HepG2 (cell line): ENCODE measurements around the gene STAT6.

Source experiments
- KLF16 ChIP-seq, 2 experiments: sonication (generic) in 1 of 2; formaldehyde crosslinking in 1 of 2; IDR thresholded peaks; 2 replicates each; pipeline versions ENCODE4 v1.6.1 to v1.8.0; 2016 to 2023; ENCODE audit warnings: missing genetic modification reagents in 2 of 2, missing compliant biosample characterization in 1 of 2
- POLR2AphosphoS5 ChIP-seq: IDR thresholded peaks from 2 replicates; pipeline ENCODE4 v1.6.1; 2012; ENCODE audit warnings: low read depth, low read length
- TEAD2 ChIP-seq: sonication (generic); formaldehyde crosslinking; IDR thresholded peaks from 2 replicates; pipeline ENCODE4 v1.9.0; 2021; ENCODE audit warnings: missing genetic modification reagents
- ZNF660 ChIP-seq: sonication (generic); formaldehyde crosslinking; IDR thresholded peaks from 2 replicates; pipeline ENCODE4 v1.5.1; 2020; ENCODE audit warnings: mild to moderate bottlenecking, low read depth, missing genetic modification reagents, borderline replicate concordance
- TF ChIP-seq, protein P1 (sequence below): fragments of 450-650 bp; IDR thresholded peaks from 2 replicates; pipeline ENCODE4 v1.6.1; 2016

DNA sequence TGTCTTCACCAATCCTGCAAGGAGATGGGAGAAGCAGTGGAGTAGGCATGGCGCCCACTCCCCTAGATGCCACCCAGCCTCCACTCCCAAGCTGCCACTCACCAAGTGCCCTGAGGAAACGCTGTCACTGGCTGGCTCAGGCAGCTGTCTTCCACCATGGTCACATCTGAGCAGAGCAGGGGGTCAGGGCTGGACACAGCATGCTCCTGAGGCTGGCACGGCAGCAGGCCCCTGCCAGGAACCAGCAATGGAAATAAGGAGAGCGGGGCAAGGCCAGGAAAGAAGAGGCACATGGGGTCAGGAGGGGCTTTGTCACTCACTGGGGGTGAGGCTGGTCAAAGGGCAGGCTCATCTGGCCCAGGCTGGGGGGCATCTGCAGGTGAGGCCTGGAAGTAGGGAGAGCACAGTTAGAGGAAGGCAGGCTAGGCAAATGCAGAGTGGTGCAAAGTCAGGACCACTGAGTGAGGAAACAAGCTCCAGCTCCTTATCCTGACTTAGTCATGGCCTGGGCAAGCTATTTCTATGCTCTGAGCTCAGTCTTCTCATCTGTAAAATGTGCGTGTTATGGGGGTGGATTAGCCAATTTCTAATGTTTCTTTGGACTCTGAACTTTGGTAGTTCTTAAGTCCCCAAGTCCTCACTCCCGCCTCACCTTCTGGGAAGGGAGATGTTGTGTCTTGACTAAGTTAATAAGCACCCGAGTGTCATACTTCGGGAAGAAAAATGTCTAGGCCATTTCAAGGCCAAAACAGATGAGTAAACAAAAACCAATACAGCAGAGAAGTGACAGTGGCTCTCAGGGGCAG lies 14.2 kb downstream of the STAT6 start:
- TF ChIP-seq, protein P1, sequence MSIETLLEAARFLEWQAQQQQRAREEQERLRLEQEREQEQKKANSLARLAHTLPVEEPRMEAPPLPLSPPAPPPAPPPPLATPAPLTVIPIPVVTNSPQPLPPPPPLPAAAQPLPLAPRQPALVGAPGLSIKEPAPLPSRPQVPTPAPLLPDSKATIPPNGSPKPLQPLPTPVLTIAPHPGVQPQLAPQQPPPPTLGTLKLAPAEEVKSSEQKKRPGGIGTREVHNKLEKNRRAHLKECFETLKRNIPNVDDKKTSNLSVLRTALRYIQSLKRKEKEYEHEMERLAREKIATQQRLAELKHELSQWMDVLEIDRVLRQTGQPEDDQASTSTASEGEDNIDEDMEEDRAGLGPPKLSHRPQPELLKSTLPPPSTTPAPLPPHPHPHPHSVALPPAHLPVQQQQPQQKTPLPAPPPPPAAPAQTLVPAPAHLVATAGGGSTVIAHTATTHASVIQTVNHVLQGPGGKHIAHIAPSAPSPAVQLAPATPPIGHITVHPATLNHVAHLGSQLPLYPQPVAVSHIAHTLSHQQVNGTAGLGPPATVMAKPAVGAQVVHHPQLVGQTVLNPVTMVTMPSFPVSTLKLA = no peak
- TF ChIP-seq KLF16 (CRISPR knock-in tag; IDR thresholded peaks at IDR 0.05) = no peak
- TF ChIP-seq ZNF660 (CRISPR knock-in tag) = no peak
- TF ChIP-seq TEAD2 (CRISPR knock-in tag) = no peak
- no peak for TF ChIP-seq POLR2AphosphoS5
